HEK293 (cell line): Measurements from ENCODE around the gene TMEM119.

Source experiments
- CTCF ChIA-PET: fragments of 350-600 bp; formaldehyde crosslinking; extraction: SDS; loops from one replicate; lab custom pipeline; 2021; ENCODE audit warnings: antibody characterized with exemption; lab: Yijun Ruan, JAX
- POLR2A ChIA-PET: fragments of 300-600 bp; formaldehyde crosslinking; extraction: SDS; loops from one replicate; lab custom pipeline; 2020; ENCODE audit warnings: antibody characterized with exemption, inconsistent platforms; lab: Yijun Ruan, JAX
- H3K27ac ChIP-seq: fragments of 200-500 bp; sonication (Bioruptor generic); 2 replicates; pipeline ENCODE4 v1.5.1; 2014; ENCODE audit warnings: low read depth, low read length, control low read depth, inconsistent platforms; ENCODE audit errors: extremely low read depth
- H3K36me3 ChIP-seq, 2 experiments: fragments of 200-500 bp in 1 of 2; sonication (Bioruptor generic) in 1 of 2; 1 replicate in 1 of 2; 2 replicates in 1 of 2; pipeline ENCODE4 v1.5.1; 2014 to 2017; ENCODE audit warnings: inconsistent platforms in 2 of 2, low read length in 2 of 2; ENCODE audit not compliant: control insufficient read depth in 2 of 2, insufficient read depth in 1 of 2
- H3K4me1 ChIP-seq: fragments of 200-500 bp; sonication (Bioruptor generic); 2 replicates; pipeline ENCODE4 v1.5.1; 2014; ENCODE audit warnings: mild to moderate bottlenecking, low read length, inconsistent platforms; ENCODE audit not compliant: control insufficient read depth, insufficient read depth
- H3K4me3 ChIP-seq: 2 replicates; pipeline ENCODE4 v1.5.1; 2011; ENCODE audit warnings: low read depth, mild to moderate bottlenecking, control low read depth, low read length, moderate library complexity
- H3K9me3 ChIP-seq: fragments of 200-500 bp; sonication (Bioruptor generic); 2 replicates; pipeline ENCODE4 v1.5.1; 2014; ENCODE audit warnings: low read depth, low read length, inconsistent platforms; ENCODE audit not compliant: control insufficient read depth, insufficient read depth
- BCL11A ChIP-seq: fragments of 450-650 bp; formaldehyde crosslinking; IDR thresholded peaks from 2 replicates; pipeline ENCODE4 v1.5.1; 2016; ENCODE audit warnings: low read depth, missing biosample characterization, missing genetic modification characterization
- HIC1 ChIP-seq: fragments of 450-650 bp; formaldehyde crosslinking; IDR thresholded peaks from 2 replicates; pipeline ENCODE4 v1.5.1; 2016; ENCODE audit warnings: missing biosample characterization, missing genetic modification characterization
- PRDM6 ChIP-seq: fragments of 450-650 bp; formaldehyde crosslinking; IDR thresholded peaks from 2 replicates; pipeline ENCODE4 v1.5.1; 2017; ENCODE audit warnings: missing biosample characterization, missing genetic modification characterization
- ZBTB21 ChIP-seq: fragments of 450-650 bp; formaldehyde crosslinking; IDR thresholded peaks from 2 replicates; pipeline ENCODE4 v1.5.1; 2017; ENCODE audit warnings: missing biosample characterization, missing genetic modification characterization
- ZBTB26 ChIP-seq: fragments of 450-650 bp; formaldehyde crosslinking; optimal IDR thresholded peaks from 2 replicates; pipeline ENCODE3; 2016; ENCODE audit warnings: missing biosample characterization, mild to moderate bottlenecking, missing genetic modification characterization
- ZBTB48 ChIP-seq: fragments of 450-650 bp; formaldehyde crosslinking; IDR thresholded peaks from 2 replicates; pipeline ENCODE4 v1.5.1; 2016; ENCODE audit warnings: missing biosample characterization, missing genetic modification characterization
- ZNF155 ChIP-seq: fragments of 450-650 bp; formaldehyde crosslinking; IDR thresholded peaks from 2 replicates; pipeline ENCODE4 v1.5.1; 2016; ENCODE audit warnings: missing biosample characterization, missing genetic modification characterization
- ZNF214 ChIP-seq: fragments of 450-650 bp; formaldehyde crosslinking; IDR thresholded peaks from 2 replicates; pipeline ENCODE4 v1.5.1; 2017; ENCODE audit warnings: missing biosample characterization, mild to moderate bottlenecking, missing genetic modification characterization, borderline replicate concordance
- ZNF514 ChIP-seq: fragments of 450-650 bp; formaldehyde crosslinking; IDR thresholded peaks from 2 replicates; pipeline ENCODE4 v1.5.1; 2016; ENCODE audit warnings: missing biosample characterization, missing genetic modification characterization
- ZNF571 ChIP-seq: fragments of 450-650 bp; formaldehyde crosslinking; IDR thresholded peaks from 2 replicates; pipeline ENCODE4 v1.5.0; 2017; ENCODE audit warnings: missing biosample characterization, missing genetic modification characterization
- ZNF585B ChIP-seq: fragments of 450-650 bp; formaldehyde crosslinking; IDR thresholded peaks from 2 replicates; pipeline ENCODE4 v1.5.1; 2016; ENCODE audit warnings: missing biosample characterization, missing genetic modification characterization
- ZNF768 ChIP-seq: fragments of 450-650 bp; formaldehyde crosslinking; IDR thresholded peaks from 2 replicates; pipeline ENCODE4 v1.5.1; 2018; ENCODE audit warnings: missing biosample characterization, mild to moderate bottlenecking, missing genetic modification characterization
- TF ChIP-seq, protein P1 (sequence below): sonication (generic); formaldehyde crosslinking; IDR thresholded peaks from 2 replicates; pipeline ENCODE4 v1.8.1; 2022; ENCODE audit warnings: mild to moderate bottlenecking, moderate library complexity, missing genetic modification reagents
- TF ChIP-seq, protein P2 (sequence below): fragments of 450-650 bp; formaldehyde crosslinking; IDR thresholded peaks from 2 replicates; pipeline ENCODE4 v1.5.1; 2017; ENCODE audit warnings: missing biosample characterization, missing genetic modification characterization

Gene TMEM119

DNA sequence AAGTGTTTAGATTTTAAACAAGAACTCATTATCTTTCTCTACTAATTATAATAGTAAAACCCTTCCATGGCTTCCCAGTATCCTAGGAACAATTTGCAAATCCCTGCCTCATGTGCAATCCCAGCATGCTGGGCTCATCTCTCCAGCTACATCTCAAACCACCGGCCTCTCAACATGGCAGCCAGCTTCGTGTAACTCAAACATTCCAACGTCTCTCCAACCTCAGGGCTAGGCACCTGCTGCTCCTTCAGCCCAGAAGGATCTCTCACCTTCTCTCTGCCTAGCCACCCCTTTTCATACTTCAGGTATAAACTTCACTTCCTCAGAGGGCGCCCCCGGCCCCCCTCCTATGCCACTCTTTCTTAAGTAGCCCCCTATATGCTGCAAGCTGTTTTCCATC is 44.1 kb downstream of the TMEM119 start (continued):
- TF ChIP-seq ZNF214 (tag by site-specific recombination) (no peak), ZBTB48 (no peak), ZNF768 (no peak)
- TF ChIP-seq, protein P1, sequence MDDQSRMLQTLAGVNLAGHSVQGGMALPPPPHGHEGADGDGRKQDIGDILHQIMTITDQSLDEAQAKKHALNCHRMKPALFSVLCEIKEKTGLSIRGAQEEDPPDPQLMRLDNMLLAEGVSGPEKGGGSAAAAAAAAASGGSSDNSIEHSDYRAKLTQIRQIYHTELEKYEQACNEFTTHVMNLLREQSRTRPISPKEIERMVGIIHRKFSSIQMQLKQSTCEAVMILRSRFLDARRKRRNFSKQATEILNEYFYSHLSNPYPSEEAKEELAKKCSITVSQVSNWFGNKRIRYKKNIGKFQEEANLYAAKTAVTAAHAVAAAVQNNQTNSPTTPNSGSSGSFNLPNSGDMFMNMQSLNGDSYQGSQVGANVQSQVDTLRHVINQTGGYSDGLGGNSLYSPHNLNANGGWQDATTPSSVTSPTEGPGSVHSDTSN (CRISPR knock-in tag): no peak

DNA sequence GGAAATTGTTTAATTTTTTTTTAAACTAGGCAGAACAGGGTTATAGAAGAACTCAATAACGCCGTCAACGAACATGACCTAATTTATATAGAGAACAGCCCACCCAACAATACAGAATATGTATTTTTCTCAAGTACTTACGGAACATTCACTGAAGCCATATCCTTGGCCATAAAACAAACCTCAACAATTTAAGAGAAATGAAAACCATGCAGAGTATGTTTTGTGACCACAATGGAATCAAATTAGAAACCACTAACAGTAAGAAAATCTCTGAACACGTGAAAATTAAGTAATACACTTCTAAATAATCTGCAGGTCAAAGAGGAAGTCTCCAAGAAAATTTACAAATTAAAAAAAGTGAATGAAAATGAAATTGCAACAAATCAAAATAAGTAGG is 46.3 kb downstream of the TMEM119 start:
- H3K9me3 ChIP-seq: no peaks in the 10 kb centered on the region
- no peaks in the 10 kb centered on the region for H3K4me1 ChIP-seq
- ChIA-PET CTCF (no interaction called here), POLR2A (no interaction called here)
- no peak overlapping the region for H3K4me3 ChIP-seq
- H3K36me3 ChIP-seq: peaks cover 14 to 30% of the 10 kb centered on the region in 2 experiments
- 0 out of 2 replicates have a peak, but pooled peaks have one; percentile 18 for TF ChIP-seq PRDM6 (tag by site-specific recombination)
- no peak for TF ChIP-seq ZBTB26 (tag by site-specific recombination)
- H3K27ac ChIP-seq: no peak overlapping the region

DNA sequence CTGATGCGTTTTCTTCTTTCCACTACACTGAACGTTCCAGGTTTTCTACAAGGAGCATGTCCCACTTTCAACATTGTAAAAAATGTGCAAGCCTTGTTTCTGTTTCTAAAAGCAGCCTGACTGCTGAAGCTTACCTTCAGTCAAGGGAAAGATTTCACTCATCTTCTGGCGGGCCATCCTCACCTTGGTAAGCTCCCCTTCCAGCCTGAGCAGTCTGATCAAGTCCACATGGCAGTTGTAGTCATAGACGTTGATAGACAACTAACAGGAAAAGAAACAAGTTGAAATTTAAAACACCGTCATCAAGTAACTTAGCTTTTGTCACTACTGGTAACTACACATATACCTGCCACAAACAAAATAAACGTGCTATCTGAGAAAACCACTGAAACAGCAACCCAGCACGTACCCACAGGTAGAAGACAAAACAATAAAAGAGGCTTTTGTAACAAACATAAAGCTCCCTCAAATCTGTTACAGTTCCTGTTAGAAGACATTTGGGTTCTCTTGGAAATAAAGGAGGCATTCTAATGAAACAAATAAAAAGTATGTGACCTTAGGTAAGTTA is 48.8 kb downstream of the TMEM119 start:
- no peaks in the 10 kb centered on the region for H3K4me1 ChIP-seq
- H3K4me3 ChIP-seq: no peak overlapping the region
- no peak overlapping the region for H3K27ac ChIP-seq
- peaks cover 37 to 49% of the 10 kb centered on the region in 2 experiments for H3K36me3 ChIP-seq
- TF ChIP-seq HIC1 (tag by site-specific recombination) (no peak), ZBTB21 (tag by site-specific recombination) (no peak), ZNF585B (no peak)
- CTCF ChIA-PET: interaction anchor here (0.6 to 1.3 kb wide), 3 partner anchors 14 to 20 kb away, joined by 4 read pairs; no protein-coding TSS in a partner anchor
- no peaks in the 10 kb centered on the region for H3K9me3 ChIP-seq
- POLR2A ChIA-PET: interaction anchor here (0.6 to 1.6 kb wide), 2 partner anchors 11 to 13 kb away, joined by 4 to 5 read pairs; partner anchors contain the start of gene ISCU

DNA sequence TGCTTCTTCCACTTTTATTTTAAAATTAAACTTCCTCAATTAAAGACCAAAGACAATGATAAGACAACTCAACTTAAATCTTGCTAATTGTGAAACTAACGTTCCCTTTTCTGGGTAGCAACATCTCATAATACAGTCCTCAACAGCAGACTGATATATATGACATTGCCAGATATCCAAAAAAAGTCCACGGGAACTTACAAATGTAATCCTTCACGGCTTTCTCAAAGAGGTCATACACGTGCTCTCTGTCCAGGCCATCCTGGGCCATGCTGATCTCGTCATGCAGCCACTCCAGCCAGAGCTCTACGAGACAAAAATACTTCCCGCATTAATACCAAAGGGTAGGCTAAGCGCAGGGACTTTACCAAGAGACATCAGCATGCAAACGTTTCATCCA is 50.2 kb downstream of the TMEM119 start:
- Histone ChIP-seq H3K4me1 (no peaks in the 10 kb centered on the region), H3K4me3 (no peak overlapping the region), H3K36me3 (peaks cover 37 to 63% of the 10 kb centered on the region in 2 experiments)
- POLR2A ChIA-PET: no interaction called here
- CTCF ChIA-PET: interaction anchor here (0.6 kb wide), 1 partner anchor 386 kb away, joined by 3 read pairs; no protein-coding TSS in a partner anchor
- TF ChIP-seq, protein P2, sequence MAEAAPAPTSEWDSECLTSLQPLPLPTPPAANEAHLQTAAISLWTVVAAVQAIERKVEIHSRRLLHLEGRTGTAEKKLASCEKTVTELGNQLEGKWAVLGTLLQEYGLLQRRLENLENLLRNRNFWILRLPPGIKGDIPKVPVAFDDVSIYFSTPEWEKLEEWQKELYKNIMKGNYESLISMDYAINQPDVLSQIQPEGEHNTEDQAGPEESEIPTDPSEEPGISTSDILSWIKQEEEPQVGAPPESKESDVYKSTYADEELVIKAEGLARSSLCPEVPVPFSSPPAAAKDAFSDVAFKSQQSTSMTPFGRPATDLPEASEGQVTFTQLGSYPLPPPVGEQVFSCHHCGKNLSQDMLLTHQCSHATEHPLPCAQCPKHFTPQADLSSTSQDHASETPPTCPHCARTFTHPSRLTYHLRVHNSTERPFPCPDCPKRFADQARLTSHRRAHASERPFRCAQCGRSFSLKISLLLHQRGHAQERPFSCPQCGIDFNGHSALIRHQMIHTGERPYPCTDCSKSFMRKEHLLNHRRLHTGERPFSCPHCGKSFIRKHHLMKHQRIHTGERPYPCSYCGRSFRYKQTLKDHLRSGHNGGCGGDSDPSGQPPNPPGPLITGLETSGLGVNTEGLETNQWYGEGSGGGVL (tag by site-specific recombination): no peak
- TF ChIP-seq ZNF571: no peak
- no peak for TF ChIP-seq ZNF155 (tag by site-specific recombination)
- no peak for TF ChIP-seq ZNF514 (tag by site-specific recombination)
- no peak for TF ChIP-seq BCL11A (tag by site-specific recombination)
- TF ChIP-seq, all 188 proteins: peak for 0
- no peak overlapping the region for H3K27ac ChIP-seq
- no peaks in the 10 kb centered on the region for H3K9me3 ChIP-seq
